Hindlimb muscle (tissue), 1 donor: ENCODE measurements around the gene UBE2O. TPM values are rescaled to one million over a fixed set of nuclear protein-coding genes. Genes with fewer than 3 reads are reported as not detected.

Experiments used
- DNase-seq: peaks from one replicate; pipeline ENCODE4 v3.0.0-alpha.2; 2013
- polyA plus RNA-seq: library from polyadenylated mRNA; unstranded; fragments of 120-200 nt; gene quantifications from one replicate; pipeline ENCODE4 v1.2.1, GENCODE V29; 2013; ENCODE audit not compliant: insufficient read length

UBE2O gene
- polyA plus RNA-seq, 1 donor: 18.8 TPM

GRCh38 chr17:76466775-76467130 is 13.8 kb upstream of the UBE2O start:
- DNase-seq: no peak

GRCh38 chr17:76462556-76463290 is 9.8 kb upstream of the UBE2O start:
- no peak for DNase-seq

- DNase-seq: no peak
These were observed 9.0 kb upstream of the UBE2O start for GRCh38 chr17:76461765-76462555.

GRCh38 chr17:76459674-76460073 is 6.7 kb upstream of the UBE2O start:
- DNase-seq: no peak

GRCh38 chr17:76458580-76459490 is 5.9 kb upstream of the UBE2O start:
- DNase-seq: no peak

- DNase-seq: no peak
These were observed 435 bp upstream of the UBE2O start for GRCh38 chr17:76453431-76453743.

GRCh38 chr17:76452127-76452659 is 759 bp downstream of the UBE2O start:
- DNase-seq: no peak

DNA sequence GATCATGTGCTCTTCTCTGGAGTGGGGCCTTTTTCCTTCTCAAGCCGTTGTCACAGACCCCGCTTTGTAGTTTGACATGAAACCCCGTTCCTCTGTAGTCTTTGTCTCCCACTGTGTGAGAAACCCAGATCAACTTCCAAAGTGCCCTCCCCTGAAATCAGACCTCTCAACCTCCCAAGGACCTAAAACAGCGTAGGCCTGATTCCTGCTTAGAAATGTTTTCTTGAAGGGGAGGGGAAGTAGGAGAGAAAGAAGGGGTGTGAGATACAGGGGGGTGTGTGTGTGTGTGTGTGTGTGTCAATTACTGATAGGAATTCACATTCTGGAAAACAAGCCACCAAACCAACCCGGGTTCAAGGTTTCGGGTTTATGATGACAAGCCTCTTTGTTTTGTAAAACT is 1.4 kb downstream of the UBE2O start:
- no peak for DNase-seq

- DNase-seq: no peak
These were observed 3.8 kb downstream of the UBE2O start for GRCh38 chr17:76449126-76449525.

GRCh38 chr17:76447931-76448652 is 4.9 kb downstream of the UBE2O start:
- DNase-seq: no peak

DNA sequence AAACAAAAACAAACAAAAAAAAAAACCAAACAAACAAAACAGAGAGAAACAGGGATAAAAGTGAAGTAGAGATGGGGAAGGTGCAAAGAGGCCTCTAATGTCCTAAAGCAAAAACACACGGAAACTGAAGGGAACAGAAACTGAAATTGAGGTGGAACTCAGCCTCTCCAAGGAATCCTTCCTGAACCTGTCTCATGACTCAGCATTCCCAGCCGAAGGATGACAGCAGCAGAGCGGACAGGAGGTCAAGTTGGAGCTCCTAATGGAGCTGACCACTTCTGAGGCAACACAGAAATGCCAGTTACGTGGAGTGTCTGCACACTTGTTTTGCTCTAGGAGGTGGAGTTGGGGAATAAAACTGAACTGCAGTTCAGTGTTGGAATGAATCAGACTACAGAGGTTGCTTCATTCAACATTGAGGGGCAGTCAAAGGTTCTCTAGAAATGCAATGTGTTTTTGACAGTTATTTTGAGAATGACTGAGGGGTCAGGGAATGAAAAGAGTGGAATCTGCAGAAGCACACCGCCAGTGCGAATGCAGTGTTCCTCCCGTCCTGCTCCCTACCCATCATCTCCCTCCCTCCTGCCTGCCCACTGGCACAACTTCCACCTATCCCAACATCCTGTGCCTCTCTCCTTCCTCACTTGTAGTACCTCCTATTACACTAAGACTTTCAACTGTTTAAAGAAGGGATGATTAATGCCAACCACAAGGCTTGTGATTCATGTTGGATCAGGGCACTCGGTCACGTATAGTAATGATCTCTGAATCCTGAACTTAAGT is 6.3 kb downstream of the UBE2O start:
- DNase-seq: no peak

DNA sequence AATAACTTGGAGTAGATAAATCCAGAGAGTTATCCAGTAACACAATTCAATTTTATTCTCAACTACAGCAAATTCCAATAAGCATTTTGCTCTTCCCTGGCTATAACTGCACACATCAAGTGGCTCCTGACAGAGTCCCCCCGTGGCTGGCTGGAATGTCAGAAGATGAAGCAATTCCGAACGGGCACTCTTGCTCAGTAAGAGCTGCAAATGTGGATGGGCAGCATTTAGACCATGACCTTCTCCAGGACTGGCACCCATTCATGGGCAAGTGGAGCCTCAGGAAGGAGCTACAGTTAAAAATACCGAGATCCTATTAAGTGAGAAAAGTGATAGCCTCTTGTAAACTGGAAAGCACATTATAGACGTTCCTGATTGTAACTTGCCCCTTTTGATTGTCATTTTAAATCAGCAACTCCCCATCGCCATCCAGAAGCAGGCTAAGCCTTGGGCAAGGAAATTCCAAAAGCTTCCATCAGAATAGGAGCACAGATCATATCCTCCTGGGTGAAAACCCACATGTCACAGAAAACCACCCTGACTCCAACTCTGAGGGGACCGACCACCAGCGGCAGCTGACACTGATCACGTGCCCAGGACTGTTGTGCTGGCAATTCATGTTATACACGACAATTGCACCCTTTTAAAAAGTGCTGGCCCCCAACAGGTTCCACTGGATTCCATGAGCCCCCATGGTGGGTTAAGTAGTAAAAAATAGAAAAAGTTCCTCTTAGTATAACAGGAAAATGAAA is 7.1 kb downstream of the UBE2O start:
- no peak for DNase-seq

GRCh38 chr17:76444518-76445311 is 8.2 kb downstream of the UBE2O start:
- no peak for DNase-seq

DNA sequence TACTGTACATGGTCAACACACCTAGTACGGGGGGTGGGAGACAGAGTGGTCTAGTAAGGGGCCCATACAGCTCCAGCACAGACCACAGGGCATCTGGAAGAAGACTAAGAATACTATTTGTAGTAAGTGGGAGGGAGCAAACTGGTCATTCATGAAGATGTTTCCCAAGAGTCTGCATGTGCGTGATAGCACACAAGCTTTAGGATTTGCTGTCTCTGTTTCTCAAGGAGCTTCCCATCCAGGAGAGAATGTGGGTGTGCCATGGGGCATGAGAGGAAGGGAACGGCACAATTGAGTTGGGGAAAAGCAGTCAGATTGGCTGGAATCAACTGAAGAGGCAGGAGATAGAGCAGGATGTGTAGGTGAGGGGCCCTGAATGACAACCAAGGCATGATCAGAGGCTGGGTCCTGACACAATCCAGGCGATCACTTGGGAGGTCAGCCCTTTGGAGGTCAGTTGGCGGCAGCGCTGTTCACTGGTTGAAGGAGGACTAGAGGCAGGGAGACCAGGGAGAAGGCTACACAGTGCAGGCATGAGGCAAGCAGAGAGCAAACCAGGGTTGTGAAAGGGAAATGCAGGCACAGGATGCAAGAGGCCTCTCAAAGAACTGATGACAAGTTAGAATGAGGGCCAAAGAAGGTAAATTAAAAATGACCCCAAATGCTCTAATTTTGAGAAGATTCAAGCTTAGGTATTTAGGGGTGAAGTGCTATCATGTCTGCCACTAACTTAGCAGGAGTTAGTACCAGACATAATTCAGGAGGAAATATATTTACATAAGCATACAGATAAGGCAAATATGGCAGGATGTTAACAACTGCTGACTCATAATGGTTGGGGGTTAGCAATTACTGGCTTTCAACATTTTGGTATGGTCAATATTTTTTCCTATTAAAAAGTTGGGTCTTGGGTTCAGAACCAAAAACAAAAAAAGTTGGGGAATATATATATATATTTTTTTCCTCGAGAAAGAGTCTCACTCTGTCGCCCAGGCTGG is 10.3 kb downstream of the UBE2O start:
- DNase-seq: no peak

DNA sequence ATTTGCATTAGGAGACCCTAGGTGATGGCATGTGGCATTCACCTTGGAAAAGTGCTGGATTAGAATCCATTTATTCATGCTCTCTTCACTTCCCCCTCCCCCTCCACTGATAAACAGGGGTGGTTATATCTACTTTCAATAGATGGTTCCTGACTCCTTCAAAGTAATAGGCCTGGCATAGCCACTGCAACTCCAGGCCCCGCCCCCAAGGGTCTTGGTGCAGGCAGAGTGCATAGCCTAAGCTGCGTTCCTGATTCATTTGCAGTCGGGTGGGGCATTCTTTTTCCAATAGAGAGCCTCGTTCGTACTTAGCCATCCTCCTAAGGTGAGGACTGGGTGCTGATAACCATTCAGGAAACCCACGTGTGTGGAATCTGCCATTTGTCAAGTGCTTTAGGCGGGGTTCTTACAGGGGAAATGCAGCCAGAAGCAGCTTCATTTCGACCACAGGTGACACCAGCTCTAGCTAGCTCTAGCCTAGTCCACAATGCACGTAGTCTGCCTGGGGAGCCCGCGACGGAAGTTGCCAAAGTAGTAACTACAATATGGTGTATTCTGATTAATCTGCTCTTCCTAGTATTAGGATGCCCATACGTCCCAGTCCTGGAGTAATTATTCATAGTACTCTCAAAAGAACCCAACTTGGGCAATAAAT is 11.1 kb downstream of the UBE2O start:
- no peak for DNase-seq

DNA sequence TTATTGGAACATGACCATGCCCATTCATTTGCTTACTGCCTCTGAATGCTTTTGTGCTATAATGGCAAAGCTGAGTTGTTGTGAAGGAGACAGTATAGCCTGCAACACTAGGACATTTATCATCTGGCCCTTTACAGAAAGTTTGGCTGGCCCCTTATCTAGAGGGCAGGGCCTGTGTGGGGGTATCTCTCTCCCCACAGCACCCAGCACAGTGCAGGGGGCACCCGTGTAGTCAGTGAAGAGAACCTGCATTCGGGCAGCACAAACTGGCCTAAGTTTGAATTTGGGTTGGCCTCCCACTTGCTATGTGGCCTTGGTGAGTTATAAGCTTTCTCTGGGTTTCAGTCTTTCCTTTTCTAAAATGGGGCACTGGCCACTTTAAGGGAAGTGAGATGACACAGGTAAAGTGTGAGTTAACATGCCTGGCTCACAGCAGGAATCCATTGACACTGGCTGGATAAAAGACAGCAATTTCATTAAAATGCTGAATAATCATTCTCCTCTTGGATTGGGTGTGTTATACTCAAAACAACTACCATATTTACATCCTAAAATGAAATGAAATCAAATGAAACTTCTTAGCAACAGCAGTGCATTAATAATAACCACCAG is 12.1 kb downstream of the UBE2O start:
- no peak for DNase-seq

DNA sequence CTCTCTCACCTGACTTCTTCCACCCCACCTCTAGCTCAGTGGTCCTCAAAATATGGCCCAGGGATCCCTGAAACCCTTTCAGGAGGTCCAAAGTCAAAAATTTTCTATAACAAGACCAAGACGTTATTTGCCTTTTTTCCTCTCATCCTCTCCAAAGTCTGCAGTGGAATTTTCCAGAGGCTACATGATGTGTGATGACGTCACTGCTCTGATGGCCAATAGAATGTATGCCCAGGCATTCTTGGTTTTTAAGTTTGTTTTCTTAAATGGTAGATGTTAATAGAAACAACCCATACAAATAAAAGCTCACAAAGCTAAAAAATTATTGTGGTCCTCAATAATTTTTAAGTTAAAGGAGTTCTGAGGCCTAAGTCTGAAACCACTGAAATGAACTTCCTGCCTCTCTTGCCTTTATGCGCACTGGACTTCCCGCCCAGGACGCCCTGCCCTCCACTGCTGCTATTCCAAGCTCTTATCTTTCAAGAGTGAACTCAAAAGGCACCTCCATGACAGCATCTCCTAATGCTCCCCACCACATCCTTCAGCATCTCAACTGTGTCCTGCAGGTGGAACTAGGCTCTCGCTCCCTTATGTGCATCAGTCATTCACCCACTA is 13.5 kb downstream of the UBE2O start:
- DNase-seq: no peak
